ENCODE data around the gene SMARCB1. TPM values are rescaled to one million over a fixed set of nuclear protein-coding genes. Genes with fewer than 3 reads are reported as not detected.

The SMARCB1 gene
- total RNA-seq, 1 experiment from 2014 or later = 136 TPM

DNA sequence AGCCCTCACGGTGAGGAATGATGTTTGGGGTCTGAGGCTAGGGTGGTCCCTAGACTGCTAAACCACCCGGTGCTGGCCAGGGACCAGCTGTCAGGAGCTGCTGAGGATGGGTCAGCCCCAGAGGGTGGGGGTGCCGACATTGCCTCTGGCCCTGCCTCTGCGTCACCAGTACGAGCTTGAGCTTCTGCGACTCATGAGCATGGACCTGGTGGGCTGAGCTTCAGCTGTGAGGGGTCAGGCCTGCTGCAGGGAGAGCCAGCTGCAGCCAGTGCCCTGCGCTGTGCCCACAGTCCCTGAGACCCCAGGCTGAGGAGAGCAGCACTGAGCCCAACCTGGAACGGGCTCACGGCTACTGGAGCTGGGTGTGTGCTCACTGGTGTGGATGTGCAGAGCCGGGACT is 45.0 kb downstream of the SMARCB1 start:
- no peak overlapping the region for H3K27ac Mint-ChIP-seq
- no peak overlapping the region for H2AFZ ChIP-seq (ENCODE audit: low read length)
- no peak overlapping the region for H4K5ac ChIP-seq (ENCODE audit: insufficient read length, low read depth, low read length)
- H3K4ac ChIP-seq (ENCODE audit: low read depth, low read length) = no peak overlapping the region
- H4K91ac ChIP-seq (ENCODE audit: insufficient read length, low read depth, low read length) = no peak overlapping the region
- no peak overlapping the region for H2BK15ac ChIP-seq (ENCODE audit: low read depth, low read length)
- H4K8ac ChIP-seq (replicated peaks; ENCODE audit: insufficient read length, low read depth, low read length) = no peak overlapping the region
- H3K4me1 Mint-ChIP-seq = no peaks in the 10 kb centered on the region
- no peak overlapping the region for H2BK5ac ChIP-seq (ENCODE audit: insufficient read length, low read length)
- H3K36me3 Mint-ChIP-seq (ENCODE audit: insufficient read depth in 1 of 3, low read depth in 3 of 3) = peaks cover 24 to 53% (median 51%) of the 10 kb centered on the region in 3 experiments
- H4K20me1 ChIP-seq (ENCODE audit: control insufficient read depth, insufficient read depth, insufficient read length) = no peaks in the 10 kb centered on the region
- H3T11ph ChIP-seq (ENCODE audit: low read length) = no peak overlapping the region
- DNase-seq = no peak
- no CpG with 5 or more reads among the region's 10 CpGs for WGBS (ENCODE audit: extremely low coverage, insufficient read length, low lambda C conversion rate)
- no peak overlapping the region for H3K4me3 Mint-ChIP-seq
- no peak overlapping the region for H3K4me2 ChIP-seq (ENCODE audit: insufficient read depth, insufficient read length, low read length)
- no peak overlapping the region for H2BK12ac ChIP-seq (ENCODE audit: insufficient read length, low read depth, low read length)
- H2BK120ac ChIP-seq (ENCODE audit: low read depth, low read length, poor library complexity, severe bottlenecking) = no peak overlapping the region
- no peaks in the 10 kb centered on the region for H3K23me2 ChIP-seq (ENCODE audit: insufficient read length, low read depth, low read length, poor library complexity, severe bottlenecking)
- no peak overlapping the region for H3K18ac ChIP-seq (ENCODE audit: insufficient read length, low read depth, low read length)
- no peaks in the 10 kb centered on the region for H3K4me1 ChIP-seq (ENCODE audit: insufficient read depth, low read length)
- no peak overlapping the region for H2AK5ac ChIP-seq (ENCODE audit: insufficient read length, low read length)
- H3K27me3 Mint-ChIP-seq (ENCODE audit: low read depth) = no peaks in the 10 kb centered on the region
- H3K27me3 ChIP-seq (ENCODE audit: insufficient read depth, low read length) = no peaks in the 10 kb centered on the region
- H3K9me3 Mint-ChIP-seq = no peaks in the 10 kb centered on the region
- H3K14ac ChIP-seq (ENCODE audit: insufficient read depth, low read length) = no peak overlapping the region; the same call in 1 of the 2 replicates
- H3K9ac ChIP-seq (ENCODE audit: extremely low read depth, insufficient read length, low read length) = no peak overlapping the region
- H3K23ac ChIP-seq (ENCODE audit: insufficient read length, low read depth, low read length) = no peak overlapping the region
- no peaks in the 10 kb centered on the region for H3K79me2 ChIP-seq (ENCODE audit: insufficient read depth, low read length)
- H3K79me1 ChIP-seq (ENCODE audit: insufficient read depth, low read depth, low read length, poor library complexity, severe bottlenecking) = no peaks in the 10 kb centered on the region
- no peaks in the 10 kb centered on the region for H3K9me3 ChIP-seq (ENCODE audit: control insufficient read depth, low read depth, low read length)
- H3K56ac ChIP-seq (ENCODE audit: insufficient read length, low read depth, low read length) = no peak overlapping the region
- TF ChIP-seq, protein P1, sequence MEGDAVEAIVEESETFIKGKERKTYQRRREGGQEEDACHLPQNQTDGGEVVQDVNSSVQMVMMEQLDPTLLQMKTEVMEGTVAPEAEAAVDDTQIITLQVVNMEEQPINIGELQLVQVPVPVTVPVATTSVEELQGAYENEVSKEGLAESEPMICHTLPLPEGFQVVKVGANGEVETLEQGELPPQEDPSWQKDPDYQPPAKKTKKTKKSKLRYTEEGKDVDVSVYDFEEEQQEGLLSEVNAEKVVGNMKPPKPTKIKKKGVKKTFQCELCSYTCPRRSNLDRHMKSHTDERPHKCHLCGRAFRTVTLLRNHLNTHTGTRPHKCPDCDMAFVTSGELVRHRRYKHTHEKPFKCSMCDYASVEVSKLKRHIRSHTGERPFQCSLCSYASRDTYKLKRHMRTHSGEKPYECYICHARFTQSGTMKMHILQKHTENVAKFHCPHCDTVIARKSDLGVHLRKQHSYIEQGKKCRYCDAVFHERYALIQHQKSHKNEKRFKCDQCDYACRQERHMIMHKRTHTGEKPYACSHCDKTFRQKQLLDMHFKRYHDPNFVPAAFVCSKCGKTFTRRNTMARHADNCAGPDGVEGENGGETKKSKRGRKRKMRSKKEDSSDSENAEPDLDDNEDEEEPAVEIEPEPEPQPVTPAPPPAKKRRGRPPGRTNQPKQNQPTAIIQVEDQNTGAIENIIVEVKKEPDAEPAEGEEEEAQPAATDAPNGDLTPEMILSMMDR (conservative IDR thresholded peaks at IDR 0.05) = no peak
- H2BK20ac ChIP-seq (ENCODE audit: low read depth, low read length, poor library complexity, severe bottlenecking) = no peak overlapping the region
- no peak overlapping the region for H3K27ac ChIP-seq (ENCODE audit: insufficient read length, low read depth, low read length)
